GM23338 (cell line): Measurements from ENCODE around the gene IGSF22. TPM values are rescaled to one million over a fixed set of nuclear protein-coding genes. Genes with fewer than 3 reads are reported as not detected.

Source experiments
- ATAC-seq: fragments of 200-7000 bp; cut with Tn5 transposase; 3 replicates; pipeline ENCODE4 v1.9.1; 2020
- DNase-seq: peaks from one replicate; pipeline ENCODE4 v3.0.0-alpha.2; 2015; ENCODE audit warnings: low spot score
- H2AFZ ChIP-seq: fragments of 200-600 bp; sonication (generic); 2 replicates; pipeline ENCODE4 v1.8.0; 2016; ENCODE audit warnings: antibody characterized with exemption, mild to moderate bottlenecking, moderate library complexity
- H3F3A ChIP-seq: fragments of 200-600 bp; sonication (generic); replicated peaks from 2 replicates; pipeline ENCODE4 v1.8.0; 2017; ENCODE audit warnings: antibody characterized with exemption, mixed run types, low read depth
- H3K27ac ChIP-seq: fragments of 200-600 bp; sonication (generic); 2 replicates; pipeline ENCODE4 v1.6.1; 2016; ENCODE audit warnings: low read depth
- H3K27me3 ChIP-seq: fragments of 200-600 bp; sonication (generic); 2 replicates; pipeline ENCODE4 v1.8.0; 2016; ENCODE audit warnings: mild to moderate bottlenecking, mixed run types, moderate library complexity; ENCODE audit not compliant: insufficient read depth
- H3K36me3 ChIP-seq: fragments of 200-600 bp; sonication (generic); 2 replicates; pipeline ENCODE4 v1.8.0; 2016; ENCODE audit warnings: mild to moderate bottlenecking; ENCODE audit not compliant: insufficient read depth
- H3K4me1 ChIP-seq: fragments of 200-600 bp; sonication (generic); 2 replicates; pipeline ENCODE4 v1.8.0; 2016; ENCODE audit warnings: mild to moderate bottlenecking, moderate library complexity; ENCODE audit not compliant: insufficient read depth
- H3K4me2 ChIP-seq: fragments of 200-600 bp; sonication (generic); 2 replicates; pipeline ENCODE4 v1.7.1; 2017; ENCODE audit warnings: mixed run types
- H3K4me3 ChIP-seq: fragments of 200-600 bp; sonication (generic); 2 replicates; pipeline ENCODE4 v1.6.1; 2016; ENCODE audit warnings: mixed run types
- H3K79me2 ChIP-seq: fragments of 200-600 bp; sonication (generic); replicated peaks from 2 replicates; pipeline ENCODE4 v1.8.0; 2017; ENCODE audit warnings: mild to moderate bottlenecking; ENCODE audit not compliant: insufficient read depth
- H3K9me2 ChIP-seq: fragments of 200-600 bp; sonication (generic); 2 replicates; pipeline ENCODE4 v1.8.0; 2017; ENCODE audit not compliant: insufficient read depth
- H4K20me1 ChIP-seq: fragments of 200-600 bp; sonication (generic); replicated peaks from 2 replicates; pipeline ENCODE4 v1.8.0; 2017; ENCODE audit warnings: mild to moderate bottlenecking; ENCODE audit not compliant: insufficient read depth
- H3K27ac Mint-ChIP-seq: 2 replicates; pipeline ENCODE4 v1.8.0; 2020; ENCODE audit warnings: inconsistent platforms, mild to moderate bottlenecking, moderate library complexity, mixed read lengths
- H3K27me3 Mint-ChIP-seq: 3 replicates; pipeline ENCODE4 v1.8.0; 2022; ENCODE audit warnings: low read depth, mild to moderate bottlenecking, moderate library complexity, mixed read lengths, inconsistent platforms; ENCODE audit not compliant: insufficient read depth, poor library complexity
- H3K36me3 Mint-ChIP-seq: 3 replicates; pipeline ENCODE4 v1.8.0; 2021; ENCODE audit warnings: low read depth, mild to moderate bottlenecking, inconsistent platforms, moderate library complexity, mixed read lengths
- H3K4me1 Mint-ChIP-seq: 3 replicates; pipeline ENCODE4 v1.8.0; 2020; ENCODE audit warnings: mild to moderate bottlenecking, inconsistent platforms, mixed read lengths
- H3K4me3 Mint-ChIP-seq: 3 replicates; pipeline ENCODE4 v1.8.0; 2021; ENCODE audit warnings: moderate library complexity, mild to moderate bottlenecking, inconsistent platforms, mixed read lengths
- H3K9me3 Mint-ChIP-seq: 3 replicates; pipeline ENCODE4 v1.8.0; 2020; ENCODE audit warnings: moderate library complexity, mild to moderate bottlenecking, inconsistent platforms, mixed read lengths
- JUNB ChIP-seq: IDR thresholded peaks from one replicate; pipeline ENCODE4 v1.6.1; 2016; ENCODE audit warnings: antibody characterized with exemption; ENCODE audit not compliant: unreplicated experiment
- NANOG ChIP-seq: IDR thresholded peaks from 2 replicates; pipeline ENCODE4 v1.6.1; 2016; ENCODE audit warnings: antibody characterized with exemption, borderline replicate concordance
- polyA plus RNA-seq: library from polyadenylated mRNA; unstranded; fragments of >200 nt; fragmentation: Nextera tagmentation; extraction: Ambion mirVana; gene quantifications from 2 replicates; pipeline ENCODE4 v1.2.1, GENCODE V29; 2016
- total RNA-seq: library from RNA; depleted of rRNA; stranded (reverse); fragments of >200 nt; shearing (Covaris generic); gene quantifications from 2 replicates; pipeline ENCODE4 v1.2.3, GENCODE V29; 2014
- TF ChIP-seq, protein P1 (sequence below): IDR thresholded peaks from one replicate; pipeline ENCODE4 v1.6.1; 2018; ENCODE audit warnings: antibody characterized with exemption; ENCODE audit not compliant: unreplicated experiment
- TF ChIP-seq, protein P2 (sequence below), 2 experiments: fragments of 200-600 bp in 1 of 2; sonication (generic) in 1 of 2; conservative IDR thresholded peaks; 2 replicates each; pipeline versions ENCODE4 v1.5.1 to v1.6.1; 2016 to 2017; ENCODE audit warnings: antibody characterized with exemption in 2 of 2, low read depth in 2 of 2, mild to moderate bottlenecking in 2 of 2, moderate library complexity in 1 of 2
- TF ChIP-seq, protein P3 (sequence below): fragments of 250-450 bp; sonication (Bioruptor Pico); IDR thresholded peaks from 2 replicates; pipeline ENCODE4 v1.5.0; 2020; ENCODE audit warnings: mild to moderate bottlenecking, moderate library complexity

Gene IGSF22
- total and polyA plus RNA-seq, 2 experiments from 2014 or later: 0.37 TPM; not detected in 1

DNA sequence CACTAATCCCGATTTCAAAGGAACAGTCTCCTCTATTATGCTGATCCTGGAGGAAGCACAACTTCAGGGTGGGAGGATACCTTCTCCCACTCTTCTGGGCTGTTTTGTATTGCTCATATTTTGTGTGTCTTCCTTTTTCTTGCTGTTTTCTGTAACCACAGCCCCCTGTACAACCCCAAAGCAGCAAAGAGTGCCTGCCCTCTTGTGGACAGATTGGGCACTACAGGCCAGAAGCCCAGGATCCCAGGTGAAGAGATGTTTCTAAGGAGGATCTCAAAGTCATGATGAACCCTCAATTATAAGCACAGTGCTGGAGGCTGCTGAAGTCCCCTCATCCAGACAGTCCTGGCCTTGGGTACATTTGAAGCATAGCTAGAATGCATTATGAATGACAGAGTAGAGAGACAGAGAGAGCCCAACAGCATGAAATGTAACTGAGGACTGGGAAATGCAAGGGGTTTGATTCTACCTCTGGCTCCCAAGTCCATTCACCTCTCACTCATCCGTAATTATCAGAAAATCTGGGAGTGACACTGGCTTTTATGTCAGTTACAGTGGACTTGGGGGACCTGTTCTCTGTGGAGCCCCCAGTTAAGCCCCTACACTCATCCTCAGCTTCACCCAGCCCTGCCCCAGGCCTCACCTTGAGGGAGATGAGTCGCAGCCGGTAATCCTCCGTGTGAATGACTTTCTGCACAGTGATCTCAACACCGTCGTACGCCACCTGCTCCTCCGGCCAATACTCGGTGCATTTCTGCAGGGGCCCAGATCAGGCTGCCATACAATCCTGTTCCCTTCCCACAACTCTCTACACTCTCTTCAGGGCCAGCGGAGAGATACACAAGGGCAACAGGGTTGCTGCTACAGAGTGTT, 6.2 kb upstream of the IGSF22 start:
- H3K4me3 Mint-ChIP-seq: no peak overlapping the region

More for the DNA sequence above, 6.2 kb upstream of the IGSF22 start:
- H3K4me2 ChIP-seq: no peak overlapping the region
- H3K9me2 ChIP-seq: no peaks in the 10 kb centered on the region
- Mint-ChIP-seq H3K9me3 (no peaks in the 10 kb centered on the region), H3K27me3 (peaks cover 2% of the 10 kb centered on the region), H3K4me1 (peaks cover 13% of the 10 kb centered on the region), H3K36me3 (no peaks in the 10 kb centered on the region; the same call in 2 of the 3 replicates), H3K27ac (no peak overlapping the region)
- TF ChIP-seq, protein P1, sequence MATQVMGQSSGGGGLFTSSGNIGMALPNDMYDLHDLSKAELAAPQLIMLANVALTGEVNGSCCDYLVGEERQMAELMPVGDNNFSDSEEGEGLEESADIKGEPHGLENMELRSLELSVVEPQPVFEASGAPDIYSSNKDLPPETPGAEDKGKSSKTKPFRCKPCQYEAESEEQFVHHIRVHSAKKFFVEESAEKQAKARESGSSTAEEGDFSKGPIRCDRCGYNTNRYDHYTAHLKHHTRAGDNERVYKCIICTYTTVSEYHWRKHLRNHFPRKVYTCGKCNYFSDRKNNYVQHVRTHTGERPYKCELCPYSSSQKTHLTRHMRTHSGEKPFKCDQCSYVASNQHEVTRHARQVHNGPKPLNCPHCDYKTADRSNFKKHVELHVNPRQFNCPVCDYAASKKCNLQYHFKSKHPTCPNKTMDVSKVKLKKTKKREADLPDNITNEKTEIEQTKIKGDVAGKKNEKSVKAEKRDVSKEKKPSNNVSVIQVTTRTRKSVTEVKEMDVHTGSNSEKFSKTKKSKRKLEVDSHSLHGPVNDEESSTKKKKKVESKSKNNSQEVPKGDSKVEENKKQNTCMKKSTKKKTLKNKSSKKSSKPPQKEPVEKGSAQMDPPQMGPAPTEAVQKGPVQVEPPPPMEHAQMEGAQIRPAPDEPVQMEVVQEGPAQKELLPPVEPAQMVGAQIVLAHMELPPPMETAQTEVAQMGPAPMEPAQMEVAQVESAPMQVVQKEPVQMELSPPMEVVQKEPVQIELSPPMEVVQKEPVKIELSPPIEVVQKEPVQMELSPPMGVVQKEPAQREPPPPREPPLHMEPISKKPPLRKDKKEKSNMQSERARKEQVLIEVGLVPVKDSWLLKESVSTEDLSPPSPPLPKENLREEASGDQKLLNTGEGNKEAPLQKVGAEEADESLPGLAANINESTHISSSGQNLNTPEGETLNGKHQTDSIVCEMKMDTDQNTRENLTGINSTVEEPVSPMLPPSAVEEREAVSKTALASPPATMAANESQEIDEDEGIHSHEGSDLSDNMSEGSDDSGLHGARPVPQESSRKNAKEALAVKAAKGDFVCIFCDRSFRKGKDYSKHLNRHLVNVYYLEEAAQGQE: no peak
- TF ChIP-seq, protein P2, sequence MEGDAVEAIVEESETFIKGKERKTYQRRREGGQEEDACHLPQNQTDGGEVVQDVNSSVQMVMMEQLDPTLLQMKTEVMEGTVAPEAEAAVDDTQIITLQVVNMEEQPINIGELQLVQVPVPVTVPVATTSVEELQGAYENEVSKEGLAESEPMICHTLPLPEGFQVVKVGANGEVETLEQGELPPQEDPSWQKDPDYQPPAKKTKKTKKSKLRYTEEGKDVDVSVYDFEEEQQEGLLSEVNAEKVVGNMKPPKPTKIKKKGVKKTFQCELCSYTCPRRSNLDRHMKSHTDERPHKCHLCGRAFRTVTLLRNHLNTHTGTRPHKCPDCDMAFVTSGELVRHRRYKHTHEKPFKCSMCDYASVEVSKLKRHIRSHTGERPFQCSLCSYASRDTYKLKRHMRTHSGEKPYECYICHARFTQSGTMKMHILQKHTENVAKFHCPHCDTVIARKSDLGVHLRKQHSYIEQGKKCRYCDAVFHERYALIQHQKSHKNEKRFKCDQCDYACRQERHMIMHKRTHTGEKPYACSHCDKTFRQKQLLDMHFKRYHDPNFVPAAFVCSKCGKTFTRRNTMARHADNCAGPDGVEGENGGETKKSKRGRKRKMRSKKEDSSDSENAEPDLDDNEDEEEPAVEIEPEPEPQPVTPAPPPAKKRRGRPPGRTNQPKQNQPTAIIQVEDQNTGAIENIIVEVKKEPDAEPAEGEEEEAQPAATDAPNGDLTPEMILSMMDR (conservative IDR thresholded peaks at IDR 0.05; ENCODE audit: low read depth in 2 of 2): peak; percentile 88 to 99
- TF ChIP-seq, protein P3, sequence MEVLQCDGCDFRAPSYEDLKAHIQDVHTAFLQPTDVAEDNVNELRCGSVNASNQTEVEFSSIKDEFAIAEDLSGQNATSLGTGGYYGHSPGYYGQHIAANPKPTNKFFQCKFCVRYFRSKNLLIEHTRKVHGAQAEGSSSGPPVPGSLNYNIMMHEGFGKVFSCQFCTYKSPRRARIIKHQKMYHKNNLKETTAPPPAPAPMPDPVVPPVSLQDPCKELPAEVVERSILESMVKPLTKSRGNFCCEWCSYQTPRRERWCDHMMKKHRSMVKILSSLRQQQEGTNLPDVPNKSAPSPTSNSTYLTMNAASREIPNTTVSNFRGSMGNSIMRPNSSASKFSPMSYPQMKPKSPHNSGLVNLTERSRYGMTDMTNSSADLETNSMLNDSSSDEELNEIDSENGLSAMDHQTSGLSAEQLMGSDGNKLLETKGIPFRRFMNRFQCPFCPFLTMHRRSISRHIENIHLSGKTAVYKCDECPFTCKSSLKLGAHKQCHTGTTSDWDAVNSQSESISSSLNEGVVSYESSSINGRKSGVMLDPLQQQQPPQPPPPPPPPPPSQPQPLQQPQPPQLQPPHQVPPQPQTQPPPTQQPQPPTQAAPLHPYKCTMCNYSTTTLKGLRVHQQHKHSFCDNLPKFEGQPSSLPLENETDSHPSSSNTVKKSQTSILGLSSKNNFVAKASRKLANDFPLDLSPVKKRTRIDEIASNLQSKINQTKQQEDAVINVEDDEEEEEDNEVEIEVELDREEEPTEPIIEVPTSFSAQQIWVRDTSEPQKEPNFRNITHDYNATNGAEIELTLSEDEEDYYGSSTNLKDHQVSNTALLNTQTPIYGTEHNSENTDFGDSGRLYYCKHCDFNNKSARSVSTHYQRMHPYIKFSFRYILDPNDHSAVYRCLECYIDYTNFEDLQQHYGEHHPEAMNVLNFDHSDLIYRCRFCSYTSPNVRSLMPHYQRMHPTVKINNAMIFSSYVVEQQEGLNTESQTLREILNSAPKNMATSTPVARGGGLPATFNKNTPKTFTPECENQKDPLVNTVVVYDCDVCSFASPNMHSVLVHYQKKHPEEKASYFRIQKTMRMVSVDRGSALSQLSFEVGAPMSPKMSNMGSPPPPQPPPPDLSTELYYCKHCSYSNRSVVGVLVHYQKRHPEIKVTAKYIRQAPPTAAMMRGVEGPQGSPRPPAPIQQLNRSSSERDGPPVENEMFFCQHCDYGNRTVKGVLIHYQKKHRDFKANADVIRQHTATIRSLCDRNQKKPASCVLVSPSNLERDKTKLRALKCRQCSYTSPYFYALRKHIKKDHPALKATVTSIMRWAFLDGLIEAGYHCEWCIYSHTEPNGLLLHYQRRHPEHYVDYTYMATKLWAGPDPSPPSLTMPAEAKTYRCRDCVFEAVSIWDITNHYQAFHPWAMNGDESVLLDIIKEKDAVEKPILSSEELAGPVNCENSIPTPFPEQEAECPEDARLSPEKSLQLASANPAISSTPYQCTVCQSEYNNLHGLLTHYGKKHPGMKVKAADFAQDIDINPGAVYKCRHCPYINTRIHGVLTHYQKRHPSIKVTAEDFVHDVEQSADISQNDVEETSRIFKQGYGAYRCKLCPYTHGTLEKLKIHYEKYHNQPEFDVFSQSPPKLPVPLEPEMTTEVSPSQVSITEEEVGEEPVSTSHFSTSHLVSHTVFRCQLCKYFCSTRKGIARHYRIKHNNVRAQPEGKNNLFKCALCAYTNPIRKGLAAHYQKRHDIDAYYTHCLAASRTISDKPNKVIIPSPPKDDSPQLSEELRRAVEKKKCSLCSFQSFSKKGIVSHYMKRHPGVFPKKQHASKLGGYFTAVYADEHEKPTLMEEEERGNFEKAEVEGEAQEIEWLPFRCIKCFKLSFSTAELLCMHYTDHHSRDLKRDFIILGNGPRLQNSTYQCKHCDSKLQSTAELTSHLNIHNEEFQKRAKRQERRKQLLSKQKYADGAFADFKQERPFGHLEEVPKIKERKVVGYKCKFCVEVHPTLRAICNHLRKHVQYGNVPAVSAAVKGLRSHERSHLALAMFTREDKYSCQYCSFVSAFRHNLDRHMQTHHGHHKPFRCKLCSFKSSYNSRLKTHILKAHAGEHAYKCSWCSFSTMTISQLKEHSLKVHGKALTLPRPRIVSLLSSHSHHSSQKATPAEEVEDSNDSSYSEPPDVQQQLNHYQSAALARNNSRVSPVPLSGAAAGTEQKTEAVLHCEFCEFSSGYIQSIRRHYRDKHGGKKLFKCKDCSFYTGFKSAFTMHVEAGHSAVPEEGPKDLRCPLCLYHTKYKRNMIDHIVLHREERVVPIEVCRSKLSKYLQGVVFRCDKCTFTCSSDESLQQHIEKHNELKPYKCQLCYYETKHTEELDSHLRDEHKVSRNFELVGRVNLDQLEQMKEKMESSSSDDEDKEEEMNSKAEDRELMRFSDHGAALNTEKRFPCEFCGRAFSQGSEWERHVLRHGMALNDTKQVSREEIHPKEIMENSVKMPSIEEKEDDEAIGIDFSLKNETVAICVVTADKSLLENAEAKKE (CRISPR knock-in tag): no peak
- TF ChIP-seq JUNB (no peak), NANOG (no peak)
- no peak overlapping the region for H2AFZ ChIP-seq
- H3K36me3 ChIP-seq: no peaks in the 10 kb centered on the region
- no peak overlapping the region for H3K27ac ChIP-seq
- DNase-seq (peak; percentile 56), ATAC-seq (peak; percentile 56)
- H3K4me1 ChIP-seq: no peaks in the 10 kb centered on the region
- H3F3A ChIP-seq: no peaks in the 10 kb centered on the region
- H4K20me1 ChIP-seq: no peaks in the 10 kb centered on the region
- no peak overlapping the region for H3K4me3 ChIP-seq
- H3K27me3 ChIP-seq: no peaks in the 10 kb centered on the region
- no peaks in the 10 kb centered on the region for H3K79me2 ChIP-seq
